Activated gamma-delta T cell treated with anti-CD3 and anti-CD28 coated beads, Interleukin-2, amount 50 U/mL, for 16 hours (primary cell): Measurements from ENCODE around the gene SORCS2.

Experiments
- DNase-seq: peaks from one replicate; pipeline ENCODE4 v3.0.0-alpha.2; 2020; ENCODE audit warnings: low read depth

The SORCS2 gene

GRCh38 chr4:7712021-7712671 is 519.8 kb downstream of the SORCS2 start:
- no peak for DNase-seq

- no peak for DNase-seq
Observed at GRCh38 chr4:7713757-7714156, 521.4 kb downstream of the SORCS2 start.

- DNase-seq = no peak
Observed at GRCh38 chr4:7714176-7714575, 521.8 kb downstream of the SORCS2 start.

GRCh38 chr4:7714738-7715137 is 522.4 kb downstream of the SORCS2 start:
- DNase-seq = no peak

GRCh38 chr4:7715271-7716009 is 523.1 kb downstream of the SORCS2 start:
- no peak for DNase-seq

- DNase-seq = no peak
Observed at GRCh38 chr4:7716010-7716721, 523.8 kb downstream of the SORCS2 start.

GRCh38 chr4:7717161-7717560 is 524.8 kb downstream of the SORCS2 start:
- no peak for DNase-seq

- no peak for DNase-seq
Observed at GRCh38 chr4:7717946-7718490, 525.7 kb downstream of the SORCS2 start.

GRCh38 chr4:7719354-7720174 is 527.2 kb downstream of the SORCS2 start:
- peak; percentile 43 for DNase-seq

- DNase-seq = no peak
Observed at GRCh38 chr4:7721984-7722551, 529.7 kb downstream of the SORCS2 start.

GRCh38 chr4:7722766-7723387 is 530.5 kb downstream of the SORCS2 start:
- no peak for DNase-seq

- DNase-seq = no peak
Observed at GRCh38 chr4:7723625-7724024, 531.3 kb downstream of the SORCS2 start.

GRCh38 chr4:7725951-7726350 is 533.6 kb downstream of the SORCS2 start:
- no peak for DNase-seq

- DNase-seq = no peak
Observed at GRCh38 chr4:7726665-7727413, 534.5 kb downstream of the SORCS2 start.

GRCh38 chr4:7727749-7728148 is 535.4 kb downstream of the SORCS2 start:
- no peak for DNase-seq

- DNase-seq = no peak
Observed at GRCh38 chr4:7731437-7731836, 539.1 kb downstream of the SORCS2 start.

GRCh38 chr4:7732263-7732662 is 539.9 kb downstream of the SORCS2 start:
- DNase-seq = no peak

- no peak for DNase-seq
Observed at GRCh38 chr4:7733201-7733600, 540.9 kb downstream of the SORCS2 start.

- DNase-seq = no peak
Observed at GRCh38 chr4:7733801-7734650, 541.7 kb downstream of the SORCS2 start.
